Measurements from ENCODE around the gene PHACTR3.

GRCh38 chr20:59770270-59770669, 165.9 kb downstream of the PHACTR3 start:
- TF ChIP-seq CTCF (IDR thresholded peaks at IDR 0.05) (no peak), EP300 (IDR thresholded peaks at IDR 0.05) (no peak)

All from tibial nerve (tissue), 4 donors.